ENCODE measurements around the gene PRR7. TPM values are rescaled to one million over a fixed set of nuclear protein-coding genes. Genes with fewer than 3 reads are reported as not detected.

The PRR7 gene
- total RNA-seq, 4 donors from 2014 or later, result 1.4 to 4.7 (median 4.2) TPM

GRCh38 chr5:177457852-177458681 is 11.5 kb downstream of the PRR7 start:
- no peak for DNase-seq
- intact Hi-C loops (cut with DNase I), result loop anchor here (2.0 to 5.0 kb wide), 3 partner anchors 41 to 141 kb away; no protein-coding TSS in a partner anchor
- 92 to 100% methylated on average over 2 to 12 of the region's 20 CpGs for WGBS, 2 donors
- H3K27ac ChIP-seq, result no peak overlapping the region
- no peak overlapping the region for H3K4me3 ChIP-seq (replicated peaks in 1 of 3)
- H3K27me3 ChIP-seq, result no peaks in the 10 kb centered on the region
- H3K4me1 ChIP-seq, result peaks cover 10 to 15% of the 10 kb centered on the region in 2 donors
- no peak for TF ChIP-seq POLR2A (IDR thresholded peaks at IDR 0.05)
- TF ChIP-seq CTCF (IDR thresholded peaks at IDR 0.05), result no peak
- H3K36me3 ChIP-seq, result peaks cover 12 to 14% of the 10 kb centered on the region in 2 donors
- H3K9me3 ChIP-seq, result no peaks in the 10 kb centered on the region

GRCh38 chr5:177458912-177459350 is 12.3 kb downstream of the PRR7 start:
- intact Hi-C loops (cut with DNase I), result loop anchor here (5.0 kb wide), 2 partner anchors 67 to 142 kb away; no protein-coding TSS in a partner anchor
- Histone ChIP-seq H3K9me3 (no peaks in the 10 kb centered on the region), H3K27ac (no peak overlapping the region), H3K36me3 (peaks cover 12 to 14% of the 10 kb centered on the region in 2 donors), H3K4me1 (peaks cover 8 to 12% of the 10 kb centered on the region in 2 donors), H3K4me3 (replicated peaks in 1 of 3) (no peak overlapping the region), H3K27me3 (no peaks in the 10 kb centered on the region)
- no peak for DNase-seq
- TF ChIP-seq POLR2A (IDR thresholded peaks at IDR 0.05) (no peak), CTCF (IDR thresholded peaks at IDR 0.05) (no peak)
- WGBS, 2 donors, result 91% methylated on average over 13 of the region's 14 CpGs; no CpG with 5 or more reads in 1 of the 2 donors

- no peaks in the 10 kb centered on the region for H3K27me3 ChIP-seq
- intact Hi-C loops (cut with DNase I), result loop anchor here (5.0 kb wide), 2 partner anchors 67 to 142 kb away; no protein-coding TSS in a partner anchor
- no peak overlapping the region for H3K4me3 ChIP-seq (replicated peaks in 1 of 3)
- peaks cover 5 to 8% of the 10 kb centered on the region in 2 donors for H3K4me1 ChIP-seq
- H3K36me3 ChIP-seq, result peaks cover 12 to 14% of the 10 kb centered on the region in 2 donors
- no peak overlapping the region for H3K27ac ChIP-seq
- no peaks in the 10 kb centered on the region for H3K9me3 ChIP-seq
- 81 to 89% methylated on average over 11 of the region's 11 CpGs for WGBS, 2 donors
- no peak for DNase-seq
- no peak for TF ChIP-seq POLR2A (IDR thresholded peaks at IDR 0.05)
- TF ChIP-seq CTCF (IDR thresholded peaks at IDR 0.05), result no peak
Observed at GRCh38 chr5:177459357-177459756, 12.7 kb downstream of the PRR7 start.

- intact Hi-C loops (cut with DNase I), result loop anchor here (5.0 kb wide), 2 partner anchors 68 to 143 kb away; no protein-coding TSS in a partner anchor
Observed at GRCh38 chr5:177459819-177460628, 13.4 kb downstream of the PRR7 start.

More at GRCh38 chr5:177459819-177460628, 13.4 kb downstream of the PRR7 start:
- peaks cover 13 to 15% of the 10 kb centered on the region in 2 donors for H3K36me3 ChIP-seq
- DNase-seq, result no peak
- 96% methylated on average over 21 to 25 of the region's 28 CpGs for WGBS, 2 donors
- peaks cover 5 to 8% of the 10 kb centered on the region in 2 donors for H3K4me1 ChIP-seq
- no peak overlapping the region for H3K27ac ChIP-seq
- H3K9me3 ChIP-seq, result no peaks in the 10 kb centered on the region
- no peaks in the 10 kb centered on the region for H3K27me3 ChIP-seq
- TF ChIP-seq CTCF (IDR thresholded peaks at IDR 0.05), result no peak
- no peak for TF ChIP-seq POLR2A (IDR thresholded peaks at IDR 0.05)
- no peak overlapping the region for H3K4me3 ChIP-seq (replicated peaks in 1 of 3)

Measured in thyroid gland (tissue), 4 donors.